Liver (tissue), 9 donors: ENCODE data around the gene SCAMP4. TPM values are rescaled to one million over a fixed set of nuclear protein-coding genes. Genes with fewer than 3 reads are reported as not detected.
A peak's percentile ranks its signal among the peaks of the same experiment; 100 is the strongest.

Source experiments
- DNase-seq: peaks from one replicate; pipeline ENCODE4 v3.0.0-alpha.2; 2017; ENCODE audit warnings: low spot score
- H3K27ac ChIP-seq, 2 donors: one replicate each; pipeline ENCODE4 v1.7.0; 2013; ENCODE audit warnings: inconsistent platforms in 2 of 2, low read length in 2 of 2, control low read depth in 1 of 2, low read depth in 1 of 2, mild to moderate bottlenecking in 1 of 2
- H3K27me3 ChIP-seq, 4 donors: one replicate each; pipeline versions ENCODE4 v1.6.1 to v1.7.0; 2013; ENCODE audit warnings: low read length in 3 of 4, inconsistent platforms in 1 of 4, mild to moderate bottlenecking in 1 of 4, moderate library complexity in 1 of 4; ENCODE audit not compliant: control insufficient read depth in 4 of 4, insufficient read depth in 4 of 4
- H3K36me3 ChIP-seq, 4 donors: one replicate each; pipeline versions ENCODE4 v1.6.1 to v1.7.0; 2013; ENCODE audit warnings: low read length in 3 of 4, mild to moderate bottlenecking in 3 of 4, low read depth in 1 of 4, moderate library complexity in 1 of 4; ENCODE audit not compliant: control insufficient read depth in 4 of 4, insufficient read depth in 3 of 4
- H3K4me1 ChIP-seq, 4 donors: one replicate each; pipeline versions ENCODE4 v1.6.1 to v1.7.0; 2013; ENCODE audit warnings: low read length in 3 of 4, mild to moderate bottlenecking in 3 of 4, moderate library complexity in 1 of 4; ENCODE audit not compliant: control insufficient read depth in 4 of 4, insufficient read depth in 4 of 4
- H3K4me3 ChIP-seq, 3 donors: one replicate each; pipeline versions ENCODE4 v1.6.1 to v1.7.0; 2013; ENCODE audit warnings: low read length in 3 of 3, control low read depth in 1 of 3, low read depth in 1 of 3, mild to moderate bottlenecking in 1 of 3
- H3K9ac ChIP-seq, 2 donors: one replicate each; pipeline ENCODE4 v1.7.0; 2013; ENCODE audit warnings: low read length in 2 of 2, mild to moderate bottlenecking in 2 of 2, moderate library complexity in 2 of 2, control low read depth in 1 of 2, low read depth in 1 of 2
- H3K9me3 ChIP-seq, 4 donors: one replicate each; pipeline versions ENCODE4 v1.6.1 to v1.7.0; 2013; ENCODE audit warnings: low read length in 3 of 4; ENCODE audit not compliant: control insufficient read depth in 4 of 4
- FOXA1 ChIP-seq: IDR thresholded peaks from 2 replicates; pipeline ENCODE4 v1.6.1; 2016; ENCODE audit warnings: antibody characterized with exemption
- FOXA2 ChIP-seq: IDR thresholded peaks from 2 replicates; pipeline ENCODE4 v1.6.1; 2016; ENCODE audit warnings: antibody characterized with exemption
- GABPA ChIP-seq, 2 donors: IDR thresholded peaks in 1 of 2; conservative IDR thresholded peaks in 1 of 2; 2 replicates each; pipeline ENCODE4 v1.6.1; 2016; ENCODE audit warnings: antibody characterized with exemption in 2 of 2, mild to moderate bottlenecking in 1 of 2, moderate library complexity in 1 of 2
- HNF4A ChIP-seq, 2 donors: conservative IDR thresholded peaks; 2 replicates each; pipeline ENCODE4 v1.6.1; 2016; ENCODE audit warnings: antibody characterized with exemption in 2 of 2, mild to moderate bottlenecking in 2 of 2
- HNF4G ChIP-seq: IDR thresholded peaks from 2 replicates; pipeline ENCODE4 v1.6.1; 2016; ENCODE audit warnings: antibody characterized with exemption
- JUND ChIP-seq, 2 donors: IDR thresholded peaks; 2 replicates each; pipeline ENCODE4 v1.6.1; 2016; ENCODE audit warnings: antibody characterized with exemption in 2 of 2
- NR2F2 ChIP-seq: IDR thresholded peaks from 2 replicates; pipeline ENCODE4 v1.6.1; 2016; ENCODE audit warnings: antibody characterized with exemption
- RAD21 ChIP-seq, 2 donors: IDR thresholded peaks; 2 replicates each; pipeline ENCODE4 v1.6.1; 2016; ENCODE audit warnings: antibody characterized with exemption in 2 of 2, mild to moderate bottlenecking in 2 of 2
- RXRA ChIP-seq, 2 donors: IDR thresholded peaks; 2 replicates each; pipeline ENCODE4 v1.6.1; 2017 to 2018; ENCODE audit warnings: antibody characterized with exemption in 2 of 2, mild to moderate bottlenecking in 1 of 2
- SP1 ChIP-seq: IDR thresholded peaks from 2 replicates; pipeline ENCODE4 v1.6.1; 2018; ENCODE audit warnings: antibody characterized with exemption, mild to moderate bottlenecking
- TAF1 ChIP-seq: conservative IDR thresholded peaks from 2 replicates; pipeline ENCODE4 v1.6.1; 2016; ENCODE audit warnings: antibody characterized with exemption, mild to moderate bottlenecking
- YY1 ChIP-seq: IDR thresholded peaks from 2 replicates; pipeline ENCODE4 v1.6.1; 2016; ENCODE audit warnings: antibody characterized with exemption, mild to moderate bottlenecking
- WGBS: extraction: QIAGEN DNeasy Blood & Tissue Kit; methylation state at CpG from one replicate; pipeline ENCODE4 v1.1.7; 2013; 5-methylcytosine and 5-hydroxymethylcytosine counted together
- polyA plus RNA-seq, 2 donors: library from polyadenylated mRNA; stranded (reverse) in 1 of 2; unstranded in 1 of 2; fragments of 200-250 nt in 1 of 2; fragments of >200 nt in 1 of 2; fragmentation: Nextera tagmentation in 1 of 2; extraction: Ambion mirVana in 1 of 2; gene quantifications; one replicate each; pipeline versions ENCODE4 v1.2.1 to v1.2.3, GENCODE V29; 2013 to 2015
- total RNA-seq, 2 donors: library from RNA; depleted of rRNA; stranded (reverse); fragments of >200 nt; gene quantifications; one replicate each; pipeline ENCODE4 v1.2.3, GENCODE V29; 2014
- TF ChIP-seq, protein P1 (sequence below): fragments of 150-350 bp; IDR thresholded peaks from 2 replicates; pipeline ENCODE4 v1.5.1; 2017; ENCODE audit warnings: improper control_type of control experiment, low read depth, low read length; ENCODE audit not compliant: missing input control
- TF ChIP-seq, protein P2 (sequence below): IDR thresholded peaks from 2 replicates; pipeline ENCODE4 v1.6.1; 2016; ENCODE audit warnings: antibody characterized with exemption
- TF ChIP-seq, protein P3 (sequence below): IDR thresholded peaks from 2 replicates; pipeline ENCODE4 v1.6.1; 2016; ENCODE audit warnings: antibody characterized with exemption
- TF ChIP-seq, protein P4 (sequence below): IDR thresholded peaks from 2 replicates; pipeline ENCODE4 v1.6.1; 2016; ENCODE audit warnings: antibody characterized with exemption
- donor health status: healthy.
- donor health status: healthy.
- donor health status: healthy.
- donor health status: healthy.
- donor health status: healthy.

SCAMP4 gene
- total and polyA plus RNA-seq, 4 donors = 13.0 to 22.1 (median 16.6) TPM

DNA sequence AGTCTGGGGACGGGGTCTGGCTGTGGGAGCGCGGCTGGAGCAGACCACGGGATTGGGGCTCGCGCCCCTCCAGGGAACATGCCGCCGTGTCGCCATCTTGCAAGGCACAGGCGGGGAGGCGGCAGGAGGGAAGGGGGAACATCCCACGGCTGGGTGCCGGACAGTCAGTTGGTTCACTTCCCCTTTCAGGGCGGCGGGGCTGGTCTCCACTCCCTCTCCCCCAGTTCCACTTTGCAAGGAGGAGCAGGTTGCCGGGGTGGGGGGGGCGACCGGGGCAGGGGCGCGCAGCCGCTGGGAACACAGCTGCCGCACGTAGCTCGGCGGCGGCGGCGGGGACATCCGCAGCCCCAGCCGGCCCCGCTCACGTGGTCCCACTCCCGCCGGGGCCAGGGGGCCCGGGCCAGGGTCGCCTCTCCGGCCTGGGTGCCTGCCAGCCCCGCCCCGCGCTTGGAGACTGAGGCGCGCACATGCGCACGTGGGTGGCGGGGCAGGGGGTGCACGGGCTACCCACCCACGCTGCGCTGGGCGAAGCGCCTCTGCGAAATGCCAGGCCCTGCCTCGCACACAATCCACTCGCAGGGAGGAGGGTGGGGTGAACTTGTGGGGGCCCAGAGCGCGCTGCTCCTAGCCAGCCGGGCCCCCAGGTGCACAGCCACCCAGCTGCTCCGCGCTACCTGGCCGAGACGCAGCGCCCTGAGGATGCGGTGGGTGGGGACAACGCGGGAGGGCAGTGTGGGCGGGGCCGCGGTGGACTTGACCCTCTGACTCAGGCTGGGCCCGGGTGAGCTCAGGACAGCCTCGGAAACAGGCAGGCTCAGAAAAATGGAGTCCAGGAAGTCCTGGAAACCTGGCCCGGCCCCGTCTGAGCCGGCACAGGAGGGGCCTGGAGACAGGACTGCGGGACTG is 48.2 kb upstream of the SCAMP4 start (continued):
- TF ChIP-seq, protein P1, sequence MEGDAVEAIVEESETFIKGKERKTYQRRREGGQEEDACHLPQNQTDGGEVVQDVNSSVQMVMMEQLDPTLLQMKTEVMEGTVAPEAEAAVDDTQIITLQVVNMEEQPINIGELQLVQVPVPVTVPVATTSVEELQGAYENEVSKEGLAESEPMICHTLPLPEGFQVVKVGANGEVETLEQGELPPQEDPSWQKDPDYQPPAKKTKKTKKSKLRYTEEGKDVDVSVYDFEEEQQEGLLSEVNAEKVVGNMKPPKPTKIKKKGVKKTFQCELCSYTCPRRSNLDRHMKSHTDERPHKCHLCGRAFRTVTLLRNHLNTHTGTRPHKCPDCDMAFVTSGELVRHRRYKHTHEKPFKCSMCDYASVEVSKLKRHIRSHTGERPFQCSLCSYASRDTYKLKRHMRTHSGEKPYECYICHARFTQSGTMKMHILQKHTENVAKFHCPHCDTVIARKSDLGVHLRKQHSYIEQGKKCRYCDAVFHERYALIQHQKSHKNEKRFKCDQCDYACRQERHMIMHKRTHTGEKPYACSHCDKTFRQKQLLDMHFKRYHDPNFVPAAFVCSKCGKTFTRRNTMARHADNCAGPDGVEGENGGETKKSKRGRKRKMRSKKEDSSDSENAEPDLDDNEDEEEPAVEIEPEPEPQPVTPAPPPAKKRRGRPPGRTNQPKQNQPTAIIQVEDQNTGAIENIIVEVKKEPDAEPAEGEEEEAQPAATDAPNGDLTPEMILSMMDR = no peak
- TF ChIP-seq RXRA (IDR thresholded peaks at IDR 0.05) = peak; percentile 91 to 93
- peak; percentile 83 for TF ChIP-seq SP1
- peak; percentile 80 to 82 for TF ChIP-seq HNF4A (conservative IDR thresholded peaks at IDR 0.05)
- TF ChIP-seq, protein P2, sequence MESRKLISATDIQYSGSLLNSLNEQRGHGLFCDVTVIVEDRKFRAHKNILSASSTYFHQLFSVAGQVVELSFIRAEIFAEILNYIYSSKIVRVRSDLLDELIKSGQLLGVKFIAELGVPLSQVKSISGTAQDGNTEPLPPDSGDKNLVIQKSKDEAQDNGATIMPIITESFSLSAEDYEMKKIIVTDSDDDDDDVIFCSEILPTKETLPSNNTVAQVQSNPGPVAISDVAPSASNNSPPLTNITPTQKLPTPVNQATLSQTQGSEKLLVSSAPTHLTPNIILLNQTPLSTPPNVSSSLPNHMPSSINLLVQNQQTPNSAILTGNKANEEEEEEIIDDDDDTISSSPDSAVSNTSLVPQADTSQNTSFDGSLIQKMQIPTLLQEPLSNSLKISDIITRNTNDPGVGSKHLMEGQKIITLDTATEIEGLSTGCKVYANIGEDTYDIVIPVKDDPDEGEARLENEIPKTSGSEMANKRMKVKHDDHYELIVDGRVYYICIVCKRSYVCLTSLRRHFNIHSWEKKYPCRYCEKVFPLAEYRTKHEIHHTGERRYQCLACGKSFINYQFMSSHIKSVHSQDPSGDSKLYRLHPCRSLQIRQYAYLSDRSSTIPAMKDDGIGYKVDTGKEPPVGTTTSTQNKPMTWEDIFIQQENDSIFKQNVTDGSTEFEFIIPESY = no peak
- TF ChIP-seq, protein P3, sequence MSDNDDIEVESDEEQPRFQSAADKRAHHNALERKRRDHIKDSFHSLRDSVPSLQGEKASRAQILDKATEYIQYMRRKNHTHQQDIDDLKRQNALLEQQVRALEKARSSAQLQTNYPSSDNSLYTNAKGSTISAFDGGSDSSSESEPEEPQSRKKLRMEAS = no peak
- TF ChIP-seq NR2F2 = peak; percentile 55
- TF ChIP-seq GABPA (IDR thresholded peaks at IDR 0.05 in 1 of 2, conservative IDR thresholded peaks at IDR 0.05 in 1 of 2) = peak in 1 of 2 donors; percentile 37
- no peak for TF ChIP-seq FOXA2

DNA sequence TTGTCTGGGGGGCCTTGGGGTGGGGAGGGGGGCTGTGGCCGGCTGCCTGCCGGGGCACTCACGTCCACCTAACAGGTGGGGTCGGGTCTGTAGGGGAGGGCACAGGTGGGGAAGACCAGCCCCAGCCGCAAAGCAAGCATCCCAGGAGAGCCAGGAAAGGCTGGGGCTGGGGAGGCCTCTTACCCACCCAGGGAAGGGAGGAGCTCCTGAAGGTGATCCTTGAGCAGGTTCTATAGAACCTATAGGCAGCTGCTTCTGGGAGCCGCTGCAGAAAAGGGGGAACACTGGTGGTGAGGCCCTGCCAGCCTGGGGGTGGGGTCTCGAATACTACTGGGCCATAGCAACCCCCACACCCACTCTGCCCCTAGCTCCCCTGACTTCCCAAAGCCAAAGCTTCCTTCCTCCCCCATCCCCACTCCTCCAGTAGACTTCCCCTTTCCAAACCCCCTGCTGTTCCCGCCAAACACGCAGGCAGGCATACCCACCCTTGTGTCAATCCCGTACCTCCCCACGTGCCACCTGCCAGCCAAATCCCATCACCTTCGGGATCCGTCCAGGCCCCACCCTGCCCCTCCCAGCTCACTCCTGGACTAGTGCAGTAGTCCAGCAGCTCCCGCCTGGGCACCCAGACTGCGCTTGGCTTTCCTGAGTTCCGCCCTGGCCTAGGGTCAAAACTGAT is 47.4 kb upstream of the SCAMP4 start:
- no peaks in the 10 kb centered on the region for H3K27me3 ChIP-seq
- peak overlapping the region; percentile 5 to 18 for H3K9ac ChIP-seq
- peaks cover 46 to 81% (median 60%) of the 10 kb centered on the region in 4 donors for H3K4me1 ChIP-seq
- H3K27ac ChIP-seq = peak overlapping the region; percentile 89 to 92
- H3K36me3 ChIP-seq = peaks cover 0 to 2% (median 0%) of the 10 kb centered on the region in 4 donors
- no peak for DNase-seq
- peak overlapping the region in 1 of 3 donors; percentile 34 for H3K4me3 ChIP-seq
- no peak for TF ChIP-seq RXRA (IDR thresholded peaks at IDR 0.05)
- TF ChIP-seq, protein P1 = no peak
- TF ChIP-seq HNF4G = no peak
- no peak for TF ChIP-seq GABPA (IDR thresholded peaks at IDR 0.05 in 1 of 2, conservative IDR thresholded peaks at IDR 0.05 in 1 of 2)
- no peak for TF ChIP-seq SP1
- TF ChIP-seq YY1 = no peak
- TF ChIP-seq, protein P3 = no peak
- TF ChIP-seq JUND (IDR thresholded peaks at IDR 0.05) = no peak
- no peak for TF ChIP-seq FOXA1
- no peak for TF ChIP-seq NR2F2
- TF ChIP-seq, protein P4, sequence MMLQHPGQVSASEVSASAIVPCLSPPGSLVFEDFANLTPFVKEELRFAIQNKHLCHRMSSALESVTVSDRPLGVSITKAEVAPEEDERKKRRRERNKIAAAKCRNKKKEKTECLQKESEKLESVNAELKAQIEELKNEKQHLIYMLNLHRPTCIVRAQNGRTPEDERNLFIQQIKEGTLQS = no peak
- TF ChIP-seq TAF1 = no peak
- no peak for TF ChIP-seq RAD21 (IDR thresholded peaks at IDR 0.05)
- no peaks in the 10 kb centered on the region for H3K9me3 ChIP-seq
- WGBS = 44% methylated on average over 16 of the region's 16 CpGs
